Neural cell (in vitro differentiated cells): ENCODE measurements around the gene EDIL3. TPM values are rescaled to one million over a fixed set of nuclear protein-coding genes. Genes with fewer than 3 reads are reported as not detected.
A peak's percentile ranks its signal among the peaks of the same experiment; 100 is the strongest.

Experiments
- H2AFZ ChIP-seq: fragments of 200-600, 300-800 bp; sonication (generic), shearing (Covaris generic); 2 replicates; pipeline ENCODE4 v1.6.0; 2014; ENCODE audit warnings: low read depth, mild to moderate bottlenecking, antibody characterized with exemption, low read length, moderate library complexity
- H3F3A ChIP-seq: fragments of 200-600 bp; shearing (Covaris generic); 2 replicates; pipeline ENCODE4 v1.6.1; 2016; ENCODE audit warnings: mild to moderate bottlenecking, moderate library complexity, mixed read lengths, antibody characterized with exemption, low read length; ENCODE audit not compliant: insufficient read depth, poor library complexity, severe bottlenecking
- H3K27ac ChIP-seq: fragments of 200-600, 300-800 bp; sonication (generic), shearing (Covaris generic); 2 replicates; pipeline ENCODE4 v1.5.1; 2014; ENCODE audit warnings: mild to moderate bottlenecking, low read length, moderate library complexity
- H3K27me3 ChIP-seq: fragments of 300-800, 200-600 bp; sonication (generic), shearing (Covaris generic); 2 replicates; pipeline ENCODE4 v1.6.0; 2014; ENCODE audit warnings: mild to moderate bottlenecking, low read depth, low read length, moderate library complexity; ENCODE audit not compliant: insufficient read depth
- H3K36me3 ChIP-seq: fragments of 300-800, 200-600 bp; sonication (generic), shearing (Covaris generic); 2 replicates; pipeline ENCODE4 v1.5.1; 2014; ENCODE audit warnings: mild to moderate bottlenecking, antibody characterized with exemption, low read length, moderate library complexity; ENCODE audit not compliant: insufficient read depth
- H3K4me2 ChIP-seq: fragments of 300-800, 200-600 bp; sonication (generic), shearing (Covaris generic); 2 replicates; pipeline ENCODE4 v1.6.0; 2014; ENCODE audit warnings: mild to moderate bottlenecking, low read length
- H3K4me3 ChIP-seq: fragments of 300-800, 200-600 bp; sonication (generic), shearing (Covaris generic); 2 replicates; pipeline ENCODE4 v1.5.1; 2014; ENCODE audit warnings: mild to moderate bottlenecking, low read length, moderate library complexity
- H3K79me2 ChIP-seq: fragments of 200-600 bp; shearing (Covaris generic); replicated peaks from 2 replicates; pipeline ENCODE4 v1.6.0; 2014; ENCODE audit warnings: mild to moderate bottlenecking, low read length, moderate library complexity; ENCODE audit not compliant: insufficient read depth
- H3K9ac ChIP-seq: fragments of 300-800, 200-600 bp; sonication (generic), shearing (Covaris generic); 2 replicates; pipeline ENCODE4 v1.6.1; 2016; ENCODE audit warnings: mild to moderate bottlenecking, low read length, mixed read lengths
- H3K9me2 ChIP-seq: fragments of 200-600 bp; shearing (Covaris generic); 2 replicates; pipeline ENCODE4 v1.6.1; 2016; ENCODE audit warnings: mild to moderate bottlenecking, low read length, mixed read lengths; ENCODE audit not compliant: insufficient read depth
- H3K9me3 ChIP-seq: fragments of 200-600, 300-800 bp; sonication (generic), shearing (Covaris generic); 2 replicates; pipeline ENCODE4 v1.6.1; 2016; ENCODE audit warnings: mild to moderate bottlenecking, mixed run types, low read length, moderate library complexity, mixed read lengths
- H4K20me1 ChIP-seq: fragments of 200-600 bp; shearing (Covaris generic); 2 replicates; pipeline ENCODE4 v1.6.1; 2016; ENCODE audit warnings: mild to moderate bottlenecking, mixed run types; ENCODE audit not compliant: insufficient read depth
- CTCF ChIP-seq: fragments of 450-650 bp; IDR thresholded peaks from 2 replicates; pipeline ENCODE4 v1.5.1; 2014; ENCODE audit warnings: antibody characterized with exemption, mild to moderate bottlenecking, moderate library complexity; ENCODE audit not compliant: poor library complexity, severe bottlenecking
- EP300 ChIP-seq: fragments of 450-650 bp; conservative IDR thresholded peaks from 2 replicates; pipeline ENCODE4 v1.6.1; 2014; ENCODE audit warnings: antibody characterized with exemption, mild to moderate bottlenecking, moderate library complexity; ENCODE audit not compliant: poor library complexity, severe bottlenecking
- EZH2 ChIP-seq: fragments of 200-600, 300-800 bp; shearing (Covaris generic), sonication (generic); IDR thresholded peaks from 2 replicates; pipeline ENCODE4 v1.6.1; 2014; ENCODE audit warnings: antibody characterized with exemption, low read length, borderline replicate concordance, mild to moderate bottlenecking; ENCODE audit not compliant: insufficient read depth, poor library complexity, severe bottlenecking
- MXI1 ChIP-seq: fragments of 450-650 bp; conservative IDR thresholded peaks from 2 replicates; pipeline ENCODE4 v1.6.1; 2014; ENCODE audit warnings: antibody characterized with exemption, mild to moderate bottlenecking; ENCODE audit not compliant: poor library complexity, severe bottlenecking
- POLR2AphosphoS5 ChIP-seq: IDR thresholded peaks from 2 replicates; pipeline ENCODE4 v1.6.1; 2012
- RAD21 ChIP-seq: fragments of 450-650 bp; conservative IDR thresholded peaks from 2 replicates; pipeline ENCODE4 v1.6.1; 2014; ENCODE audit warnings: antibody characterized with exemption, mild to moderate bottlenecking, moderate library complexity
- REST ChIP-seq: IDR thresholded peaks from 2 replicates; pipeline ENCODE4 v1.6.1; 2012; ENCODE audit warnings: borderline replicate concordance
- SMC3 ChIP-seq: fragments of 450-650 bp; conservative IDR thresholded peaks from 2 replicates; pipeline ENCODE4 v1.6.1; 2014; ENCODE audit warnings: antibody characterized with exemption, mild to moderate bottlenecking, moderate library complexity; ENCODE audit not compliant: poor library complexity
- TAF1 ChIP-seq: IDR thresholded peaks from 2 replicates; pipeline ENCODE4 v1.6.1; 2012; ENCODE audit warnings: low read depth
- polyA minus RNA-seq: library from RNA; depleted of rRNA, polyadenylated mRNA; stranded (reverse); fragments of >200 nt; gene quantifications from 2 replicates; pipeline ENCODE4 v1.2.3, GENCODE V29; 2014
- polyA plus RNA-seq: library from polyadenylated mRNA; depleted of rRNA; stranded (reverse); fragments of >200 nt; gene quantifications from 2 replicates; pipeline ENCODE4 v1.2.3, GENCODE V29; 2014

Gene EDIL3
- polyA plus RNA-seq (6.1 and 7.4 TPM in 2 replicates), polyA minus RNA-seq (11.7 and 12.7 TPM in 2 replicates)

DNA sequence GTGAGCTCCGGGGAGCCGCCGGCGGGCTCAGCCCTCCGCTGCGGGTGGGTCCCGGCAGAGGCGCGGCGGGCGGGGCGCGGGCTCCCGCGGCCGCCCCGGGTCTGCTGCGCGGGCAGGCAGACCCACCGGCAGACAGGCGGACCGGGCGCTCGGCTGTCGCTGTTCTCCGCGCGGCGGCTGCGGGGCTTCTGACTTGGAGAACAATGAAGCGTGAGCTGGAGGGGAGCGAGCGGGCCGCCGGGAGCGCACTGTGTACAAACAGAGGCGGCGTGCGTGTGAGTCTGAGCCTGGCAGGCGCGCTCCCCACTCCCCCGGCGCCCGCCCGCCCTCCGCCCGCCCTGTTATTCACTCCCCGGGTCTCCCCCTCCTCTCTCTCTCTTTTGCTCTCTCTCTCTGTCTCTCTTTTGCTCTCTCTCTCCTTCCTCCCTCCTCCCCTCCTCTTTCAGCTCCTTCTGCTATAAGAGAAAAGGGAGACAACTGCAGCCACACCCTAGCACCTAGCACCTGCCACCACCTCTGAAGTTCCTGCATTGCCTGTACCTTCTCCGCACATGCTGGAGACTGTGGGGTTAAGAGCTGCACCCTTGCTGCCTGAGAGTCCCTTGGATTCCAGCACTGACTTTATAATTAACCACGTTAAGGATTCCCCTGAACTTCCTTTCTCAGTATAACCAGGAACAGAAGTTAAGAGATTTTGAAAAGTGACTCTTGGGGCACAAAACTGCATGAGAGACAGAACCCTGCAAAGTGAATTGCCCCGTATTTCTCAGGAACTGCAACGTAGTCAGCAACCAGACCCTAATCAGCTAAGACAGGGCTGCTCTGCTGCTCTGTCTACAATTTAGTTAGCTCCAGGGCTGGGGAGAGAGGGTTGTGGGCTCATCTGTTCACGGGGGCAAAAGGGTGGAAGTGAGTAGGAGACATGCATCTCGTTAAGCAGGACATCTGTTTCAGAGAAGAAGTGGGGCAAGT lies at the start of gene EDIL3:
TSS of gene EDIL3 (minus strand) at position 277 of the 972 bp plus-strand sequence. CDS start 506 bp downstream, outside the sequence.
- peak within 1 kb of the TSS; percentile 48 for H3K4me2 ChIP-seq
- peaks cover 63% of the 10 kb centered on the region for H3K27me3 ChIP-seq
- peak within 1 kb of the TSS; percentile 85 for H3K4me3 ChIP-seq
- no peaks in the 10 kb centered on the region for H3K9me3 ChIP-seq
- H3K9me2 ChIP-seq = no peaks in the 10 kb centered on the region
- TF ChIP-seq SMC3 = no peak
- TF ChIP-seq CTCF = no peak
- no peak for TF ChIP-seq REST
- TF ChIP-seq MXI1 = peak; percentile 51
- TF ChIP-seq EZH2 = no peak
- TF ChIP-seq TAF1 = no peak
- TF ChIP-seq RAD21 = peak; percentile 44
- no peak for TF ChIP-seq EP300
- TF ChIP-seq POLR2AphosphoS5 = peak; percentile 41
- peak within 1 kb of the TSS; percentile 52 for H2AFZ ChIP-seq
- H4K20me1 ChIP-seq = no peaks in the 10 kb centered on the region
- no peak within 1 kb of the TSS for H3K27ac ChIP-seq
- no peaks in the 10 kb centered on the region for H3K36me3 ChIP-seq
- H3K79me2 ChIP-seq = peaks cover 3% of the 10 kb centered on the region
- H3K9ac ChIP-seq = peak within 1 kb of the TSS; percentile 57
- no peaks in the 10 kb centered on the region for H3F3A ChIP-seq

- H3K36me3 ChIP-seq = no peaks in the 10 kb centered on the region
- H3F3A ChIP-seq = no peaks in the 10 kb centered on the region
- no peak overlapping the region for H3K4me2 ChIP-seq
- no peak overlapping the region for H3K4me3 ChIP-seq
- TF ChIP-seq REST (no peak), RAD21 (no peak), EP300 (no peak), MXI1 (no peak), EZH2 (no peak), TAF1 (no peak), SMC3 (no peak), POLR2AphosphoS5 (no peak), CTCF (no peak)
- H3K9me2 ChIP-seq = no peaks in the 10 kb centered on the region
- no peaks in the 10 kb centered on the region for H3K27me3 ChIP-seq
- no peak overlapping the region for H3K9ac ChIP-seq
- H3K9me3 ChIP-seq = no peaks in the 10 kb centered on the region
- H3K27ac ChIP-seq = no peak overlapping the region
- no peaks in the 10 kb centered on the region for H4K20me1 ChIP-seq
- H3K79me2 ChIP-seq = no peaks in the 10 kb centered on the region
- H2AFZ ChIP-seq = no peak overlapping the region
These were observed 48.8 kb upstream of the EDIL3 start for GRCh38 chr5:84433461-84433860.
